Subcutaneous abdominal adipose tissue (tissue), 5 donors: ENCODE results near the gene CCR6.

Experiments used
- H3K27ac ChIP-seq: one replicate; pipeline ENCODE4 v1.7.0; 2013; ENCODE audit warnings: low read depth, mild to moderate bottlenecking, inconsistent platforms, low read length, moderate library complexity
- H3K27me3 ChIP-seq, 5 donors: one replicate each; pipeline ENCODE4 v1.7.0; 2013; ENCODE audit warnings: low read length in 5 of 5, inconsistent platforms in 1 of 5; ENCODE audit not compliant: control insufficient read depth in 5 of 5, insufficient read depth in 4 of 5
- H3K36me3 ChIP-seq, 5 donors: one replicate each; pipeline ENCODE4 v1.7.0; 2013; ENCODE audit warnings: low read length in 5 of 5; ENCODE audit not compliant: control insufficient read depth in 5 of 5, insufficient read depth in 5 of 5
- H3K4me1 ChIP-seq, 5 donors: one replicate each; pipeline ENCODE4 v1.7.0; 2013; ENCODE audit warnings: low read length in 5 of 5, mild to moderate bottlenecking in 3 of 5, moderate library complexity in 1 of 5; ENCODE audit not compliant: control insufficient read depth in 5 of 5, insufficient read depth in 5 of 5
- H3K4me3 ChIP-seq, 5 donors: one replicate each; pipeline ENCODE4 v1.7.0; 2013; ENCODE audit warnings: low read length in 5 of 5, low read depth in 1 of 5
- H3K9ac ChIP-seq, 5 donors: one replicate each; pipeline ENCODE4 v1.7.0; 2013; ENCODE audit warnings: low read length in 5 of 5, mild to moderate bottlenecking in 4 of 5, moderate library complexity in 3 of 5
- H3K9me3 ChIP-seq, 5 donors: one replicate each; pipeline ENCODE4 v1.7.0; 2013; ENCODE audit warnings: low read length in 5 of 5; ENCODE audit not compliant: control insufficient read depth in 5 of 5
- donor health status: healthy.
- donor health status: healthy.
- donor health status: healthy.
- donor health status: healthy.
- donor health status: healthy.

The CCR6 gene

DNA sequence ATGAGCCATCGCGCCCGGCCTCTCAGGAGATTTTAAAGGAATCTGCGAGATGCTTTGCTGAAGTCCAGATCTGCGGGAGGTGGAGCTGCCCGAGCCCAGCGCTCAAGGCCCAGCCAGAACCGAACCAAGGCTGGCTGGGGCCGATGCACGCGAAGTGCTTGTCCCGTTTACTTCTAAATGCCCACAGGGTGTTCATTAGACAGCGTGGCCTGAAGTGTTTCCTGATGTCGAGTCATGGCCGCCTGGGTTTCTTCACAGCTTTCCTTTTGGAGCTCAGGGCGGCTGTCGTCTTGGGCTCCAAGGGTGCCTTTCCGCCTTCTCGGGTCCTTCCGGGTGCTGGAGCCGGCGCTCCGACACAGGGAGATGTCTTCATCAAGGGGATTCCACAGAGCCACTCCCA is 25.1 kb upstream of the CCR6 start:
- Histone ChIP-seq H3K9ac (no peak overlapping the region), H3K27ac (no peak overlapping the region), H3K9me3 (no peaks in the 10 kb centered on the region), H3K4me3 (no peak overlapping the region), H3K36me3 (no peaks in the 10 kb centered on the region), H3K27me3 (peaks cover 0 to 2% (median 0%) of the 10 kb centered on the region in 5 donors), H3K4me1 (peaks cover 0 to 21% (median 11%) of the 10 kb centered on the region in 5 donors)

DNA sequence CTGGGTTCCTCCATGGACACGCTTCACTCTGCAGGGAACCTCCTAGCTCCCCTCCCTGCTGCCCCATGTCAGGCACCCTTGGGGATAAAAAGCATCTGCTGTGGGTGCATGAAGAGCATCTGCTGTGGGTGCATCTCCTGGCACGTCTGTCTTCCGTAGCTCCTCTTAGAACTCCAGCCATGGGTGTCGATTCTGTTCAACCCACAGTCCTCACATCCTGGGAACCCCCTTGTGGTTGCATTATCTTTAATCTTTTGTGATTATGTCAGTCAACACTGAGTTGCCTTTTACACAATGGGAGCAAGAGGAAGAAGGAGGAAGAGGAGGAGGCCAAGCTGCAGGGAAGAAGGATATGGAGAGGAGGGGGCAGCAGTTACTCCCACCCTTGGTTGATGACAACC is 24.1 kb upstream of the CCR6 start:
- H3K27ac ChIP-seq, result no peak overlapping the region
- no peak overlapping the region for H3K9ac ChIP-seq
- H3K27me3 ChIP-seq, result peaks cover 0 to 2% (median 0%) of the 10 kb centered on the region in 5 donors
- H3K4me3 ChIP-seq, result no peak overlapping the region
- peaks cover 0 to 15% (median 6%) of the 10 kb centered on the region in 5 donors for H3K4me1 ChIP-seq
- H3K9me3 ChIP-seq, result no peaks in the 10 kb centered on the region
- no peaks in the 10 kb centered on the region for H3K36me3 ChIP-seq

DNA sequence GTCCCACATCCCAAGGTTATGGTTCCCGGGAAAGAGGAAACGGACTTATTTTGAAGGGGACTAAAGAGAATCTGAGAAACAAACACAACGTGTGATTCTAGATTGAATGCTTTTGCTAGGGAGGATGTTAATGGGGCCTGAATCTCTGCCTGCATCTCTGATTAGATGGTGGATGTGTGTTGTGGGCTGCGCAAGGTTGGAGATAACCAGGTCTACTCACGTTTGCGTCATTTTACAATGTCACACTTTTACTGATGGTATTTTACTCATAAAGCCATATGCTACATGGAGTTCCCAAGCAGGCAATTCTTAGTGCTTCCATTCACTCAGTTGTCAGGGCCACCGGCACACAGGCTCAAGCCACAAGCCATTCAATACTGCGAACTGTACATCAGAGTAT is 23.2 kb upstream of the CCR6 start:
- Histone ChIP-seq H3K9ac (no peak overlapping the region), H3K9me3 (no peaks in the 10 kb centered on the region), H3K36me3 (no peaks in the 10 kb centered on the region), H3K27ac (no peak overlapping the region), H3K4me3 (no peak overlapping the region), H3K27me3 (no peaks in the 10 kb centered on the region), H3K4me1 (peaks cover 0 to 7% (median 0%) of the 10 kb centered on the region in 5 donors)

DNA sequence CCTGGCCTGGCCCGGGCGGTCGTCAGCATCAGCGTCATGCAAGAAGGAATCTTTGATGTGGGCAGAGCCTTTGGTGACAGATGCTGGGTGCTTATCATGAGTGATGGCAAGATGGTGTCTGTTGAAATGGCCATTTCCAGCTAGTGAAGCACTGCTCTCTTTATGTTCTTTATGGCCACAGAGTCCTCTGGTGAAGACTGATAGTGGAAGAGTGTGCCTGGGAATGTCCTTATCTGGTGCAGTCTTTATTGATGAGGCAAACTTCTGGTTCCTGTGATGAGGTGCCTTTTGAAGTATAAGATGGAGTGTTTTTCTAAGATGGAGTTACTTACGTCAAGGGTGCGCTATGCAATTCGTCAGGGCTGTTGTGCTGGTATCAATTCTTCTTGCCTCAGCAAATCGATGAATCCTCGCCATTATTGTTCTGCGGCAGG is 22.6 kb upstream of the CCR6 start:
- Histone ChIP-seq H3K27me3 (no peaks in the 10 kb centered on the region), H3K27ac (no peak overlapping the region), H3K4me1 (peaks cover 0 to 1% (median 0%) of the 10 kb centered on the region in 5 donors)

DNA sequence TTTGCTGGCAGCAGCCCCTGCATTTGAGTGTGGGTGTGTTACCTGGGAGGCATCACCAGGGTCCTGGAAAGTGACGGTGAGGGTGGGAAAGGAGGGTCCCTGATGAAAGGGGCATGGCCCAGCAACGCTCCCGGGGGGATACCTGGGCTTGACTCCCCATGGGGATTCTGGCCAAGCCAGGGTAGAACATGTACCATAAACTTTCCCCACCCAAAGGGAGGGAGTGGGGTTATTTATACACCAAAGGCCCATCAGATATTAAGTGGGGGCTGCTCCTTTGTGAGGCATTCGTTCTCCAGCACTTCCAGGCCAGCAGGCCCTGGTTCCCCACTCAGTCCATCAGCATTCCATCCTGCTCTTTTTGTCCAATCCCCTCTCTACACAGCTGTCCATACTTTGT is 20.6 kb upstream of the CCR6 start:
- Histone ChIP-seq H3K9ac (no peak overlapping the region), H3K4me1 (no peaks in the 10 kb centered on the region), H3K27ac (no peak overlapping the region), H3K36me3 (no peaks in the 10 kb centered on the region), H3K9me3 (no peaks in the 10 kb centered on the region), H3K27me3 (no peaks in the 10 kb centered on the region), H3K4me3 (no peak overlapping the region)

More for the DNA sequence above, 22.6 kb upstream of the CCR6 start:
- Histone ChIP-seq H3K4me3 (no peak overlapping the region), H3K9ac (no peak overlapping the region), H3K36me3 (no peaks in the 10 kb centered on the region), H3K9me3 (no peaks in the 10 kb centered on the region)

DNA sequence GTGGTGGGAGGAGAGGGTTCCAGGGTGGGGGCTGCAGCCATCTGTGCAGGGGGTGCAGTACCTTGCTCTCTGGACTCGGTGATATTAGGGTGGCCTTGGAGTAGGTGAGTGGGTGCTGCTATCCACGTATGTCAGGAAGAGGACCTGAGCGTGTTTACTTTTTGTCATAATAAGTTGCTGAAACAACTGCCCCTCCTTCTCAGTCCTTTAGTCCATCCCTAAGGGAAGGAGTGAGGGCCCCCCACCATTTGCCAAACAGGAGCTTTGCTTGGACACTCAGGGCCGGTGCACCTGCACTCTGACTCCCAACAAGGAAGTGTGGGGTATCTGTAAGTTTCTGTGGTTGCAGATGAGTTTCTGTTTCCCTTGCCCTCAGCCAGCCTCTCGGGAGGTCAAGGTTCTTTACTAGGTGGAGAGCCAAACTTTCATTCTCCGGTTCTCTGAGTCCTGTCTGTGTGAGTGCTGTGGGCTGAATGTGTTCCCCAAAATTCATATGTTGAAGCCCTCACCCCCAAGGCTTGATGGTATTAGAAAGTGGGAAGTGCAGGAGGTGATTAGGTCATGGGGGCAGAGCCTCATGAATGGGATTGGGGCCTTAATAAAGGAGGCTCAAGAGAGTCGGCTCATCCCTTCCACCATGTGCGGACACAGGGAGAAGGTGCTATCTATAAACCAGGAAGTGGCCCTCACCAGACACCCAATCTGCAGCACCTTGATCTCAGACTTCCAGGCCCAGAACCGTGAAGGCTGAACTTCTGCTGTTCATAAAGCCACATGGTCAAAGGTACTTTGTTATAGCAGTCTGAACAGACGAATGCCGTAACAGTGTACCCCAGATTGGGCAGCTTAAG is 19.6 kb upstream of the CCR6 start:
- Histone ChIP-seq H3K4me3 (no peak overlapping the region), H3K27ac (no peak overlapping the region), H3K4me1 (no peaks in the 10 kb centered on the region), H3K9me3 (no peaks in the 10 kb centered on the region), H3K9ac (no peak overlapping the region), H3K36me3 (no peaks in the 10 kb centered on the region), H3K27me3 (no peaks in the 10 kb centered on the region)

DNA sequence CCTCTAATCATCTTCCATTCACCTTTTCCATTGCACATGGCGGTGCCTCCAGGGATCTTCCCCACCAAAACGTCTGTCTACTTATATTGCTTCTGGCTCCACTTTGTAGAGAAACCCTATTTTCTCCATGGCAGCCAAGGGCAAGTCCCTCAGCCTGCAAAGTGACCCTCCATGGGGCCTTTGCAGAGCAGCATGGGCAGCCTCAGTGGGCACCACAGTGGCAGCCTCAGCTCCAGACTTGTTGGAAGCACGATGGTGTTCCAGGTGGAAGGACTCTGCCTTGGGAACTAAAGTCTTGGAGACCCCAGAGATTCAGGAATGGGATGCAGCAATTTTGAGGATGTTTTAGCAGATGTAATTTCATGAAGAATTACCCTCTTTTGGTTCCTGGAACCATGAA is 18.5 kb upstream of the CCR6 start:
- Histone ChIP-seq H3K27ac (no peak overlapping the region), H3K4me3 (no peak overlapping the region), H3K36me3 (no peaks in the 10 kb centered on the region), H3K27me3 (no peaks in the 10 kb centered on the region), H3K9ac (no peak overlapping the region), H3K4me1 (no peaks in the 10 kb centered on the region), H3K9me3 (no peaks in the 10 kb centered on the region)

DNA sequence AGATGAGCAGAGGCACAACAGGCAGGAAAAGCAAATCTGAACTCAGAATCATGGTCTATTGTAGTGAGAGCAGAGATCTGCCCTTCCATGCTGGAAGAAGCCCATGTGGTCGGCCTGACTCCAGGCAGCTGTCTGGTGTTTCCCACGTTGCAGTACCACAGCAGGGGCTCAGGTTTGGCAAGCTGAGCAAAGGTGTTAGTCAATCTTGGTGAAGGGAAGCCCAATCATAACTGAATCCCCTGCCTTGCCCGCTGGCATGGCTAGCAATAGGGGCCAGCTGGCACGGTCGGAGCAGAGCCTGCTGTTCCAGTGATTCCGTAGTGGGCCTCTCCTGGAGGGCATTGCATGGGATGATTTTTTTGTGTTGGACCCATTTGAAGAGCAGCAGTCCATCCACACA is 17.8 kb upstream of the CCR6 start:
- Histone ChIP-seq H3K9ac (no peak overlapping the region), H3K4me1 (no peaks in the 10 kb centered on the region), H3K9me3 (no peaks in the 10 kb centered on the region), H3K27me3 (peaks cover 0 to 6% (median 0%) of the 10 kb centered on the region in 5 donors), H3K27ac (no peak overlapping the region), H3K36me3 (no peaks in the 10 kb centered on the region), H3K4me3 (no peak overlapping the region)

DNA sequence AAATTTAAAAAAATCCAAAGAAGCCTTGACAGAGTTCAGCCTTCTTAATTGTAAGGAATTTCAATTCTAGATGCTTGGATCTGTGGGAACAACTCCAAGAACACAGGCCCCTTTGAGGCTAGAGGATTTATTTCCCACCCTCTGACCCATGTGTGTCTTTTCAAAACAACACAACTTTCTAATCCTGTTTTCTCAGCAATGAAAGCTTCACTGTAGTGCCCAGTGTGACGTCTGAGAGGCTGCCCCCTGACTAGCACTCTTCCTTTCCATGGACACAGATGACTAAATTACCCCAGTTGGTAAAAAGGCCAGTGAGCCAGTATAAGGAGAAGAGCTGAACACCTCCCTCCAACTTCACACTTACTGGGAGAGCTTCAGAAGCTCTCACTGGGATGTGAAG is 16.5 kb upstream of the CCR6 start:
- no peak overlapping the region for H3K27ac ChIP-seq

DNA sequence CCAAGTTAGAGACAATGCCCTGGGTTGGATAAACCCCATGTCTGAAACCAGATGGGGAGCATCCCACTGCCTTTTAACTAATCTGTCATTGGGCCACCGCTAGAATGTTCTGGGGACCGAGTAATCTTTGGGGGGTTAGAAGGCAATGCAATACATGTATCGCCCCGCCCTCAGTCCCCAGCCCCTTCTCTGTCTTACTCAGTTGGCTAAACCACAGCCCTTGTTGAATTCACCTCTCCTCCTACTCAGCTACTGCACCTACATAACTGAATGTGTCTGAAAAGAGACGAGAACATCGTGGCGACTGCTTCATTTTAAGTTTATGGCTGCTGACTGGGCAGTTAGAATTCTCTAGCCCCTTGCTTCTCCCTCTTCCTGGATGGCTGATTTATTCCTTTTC is 15.1 kb upstream of the CCR6 start:
- no peak overlapping the region for H3K27ac ChIP-seq
- no peaks in the 10 kb centered on the region for H3K4me1 ChIP-seq
- no peaks in the 10 kb centered on the region for H3K36me3 ChIP-seq
- no peaks in the 10 kb centered on the region for H3K9me3 ChIP-seq
- no peak overlapping the region for H3K4me3 ChIP-seq
- no peak overlapping the region for H3K9ac ChIP-seq
- H3K27me3 ChIP-seq, result peaks cover 0 to 6% (median 0%) of the 10 kb centered on the region in 5 donors

More for the DNA sequence above, 16.5 kb upstream of the CCR6 start:
- no peaks in the 10 kb centered on the region for H3K9me3 ChIP-seq
- no peak overlapping the region for H3K4me3 ChIP-seq
- no peaks in the 10 kb centered on the region for H3K4me1 ChIP-seq
- H3K9ac ChIP-seq, result no peak overlapping the region
- no peaks in the 10 kb centered on the region for H3K36me3 ChIP-seq
- H3K27me3 ChIP-seq, result peaks cover 0 to 6% (median 0%) of the 10 kb centered on the region in 5 donors
